Lung (tissue), 12 donors: Measurements from ENCODE around the gene LGI4. TPM values are rescaled to one million over a fixed set of nuclear protein-coding genes. Genes with fewer than 3 reads are reported as not detected.

Experiments
- ATAC-seq: fragments of 200-7000 bp; cut with Tn5 transposase; one replicate; pipeline ENCODE4 v1.9.1; 2020; ENCODE audit warnings: moderate number of reproducible peaks; ENCODE audit not compliant: insufficient read depth, low FRiP score
- DNase-seq, 3 donors: peaks; one replicate each; pipeline ENCODE4 v3.0.0-alpha.2; 2013 to 2017
- H3K27ac ChIP-seq, 2 donors: one replicate each; pipeline ENCODE4 v1.5.1; 2013; ENCODE audit warnings: mild to moderate bottlenecking in 2 of 2, moderate library complexity in 2 of 2, control low read depth in 1 of 2, inconsistent platforms in 1 of 2, low read depth in 1 of 2, low read length in 1 of 2
- H3K27me3 ChIP-seq, 3 donors: one replicate each; pipeline ENCODE4 v1.5.1; 2013; ENCODE audit warnings: low read length in 2 of 3; ENCODE audit not compliant: control insufficient read depth in 3 of 3, insufficient read depth in 3 of 3
- H3K36me3 ChIP-seq, 4 donors: one replicate each; pipeline ENCODE4 v1.5.1; 2013; ENCODE audit warnings: low read length in 4 of 4, mild to moderate bottlenecking in 1 of 4, moderate library complexity in 1 of 4; ENCODE audit not compliant: control insufficient read depth in 4 of 4, insufficient read depth in 4 of 4
- H3K4me1 ChIP-seq, 5 donors: one replicate each; pipeline ENCODE4 v1.5.1; 2013; ENCODE audit warnings: low read length in 5 of 5, mild to moderate bottlenecking in 2 of 5, moderate library complexity in 1 of 5; ENCODE audit not compliant: control insufficient read depth in 5 of 5, insufficient read depth in 5 of 5
- H3K4me3 ChIP-seq: one replicate; pipeline ENCODE4 v1.5.1; 2013; ENCODE audit warnings: mild to moderate bottlenecking, control low read depth, moderate library complexity
- H3K9ac ChIP-seq, 2 donors: one replicate each; pipeline ENCODE4 v1.5.1; 2013; ENCODE audit warnings: low read length in 2 of 2, control low read depth in 1 of 2; ENCODE audit not compliant: insufficient read depth in 1 of 2
- H3K9me3 ChIP-seq, 4 donors: one replicate each; pipeline ENCODE4 v1.5.1; 2013; ENCODE audit warnings: low read length in 3 of 4, mild to moderate bottlenecking in 1 of 4, moderate library complexity in 1 of 4; ENCODE audit not compliant: control insufficient read depth in 4 of 4, insufficient read depth in 3 of 4
- WGBS, 2 donors: extraction: QIAGEN DNeasy Blood & Tissue Kit; methylation state at CpG; one replicate each; pipeline ENCODE4 v1.1.7; 2013; 5-methylcytosine and 5-hydroxymethylcytosine counted together
- polyA plus RNA-seq, 2 donors: library from polyadenylated mRNA; stranded (reverse); fragments of 200-250 nt; gene quantifications; one replicate each; pipeline ENCODE4 v1.2.1, GENCODE V29; 2013
- total RNA-seq, 2 donors: library from RNA; depleted of rRNA in 1 of 2; stranded (reverse); fragments of >200 nt in 1 of 2; gene quantifications; one replicate each; pipeline ENCODE4 v1.2.1, GENCODE V29; 2014 to 2021
- TF ChIP-seq, protein P1 (sequence below): IDR thresholded peaks from 2 replicates; pipeline ENCODE4 v1.5.1; 2012; ENCODE audit warnings: mild to moderate bottlenecking; ENCODE audit errors: control extremely low read depth, extremely low read depth
- donor health status: control.
- donor health status: control.
- donor health status: Bipolar disorder and iron deficiency.
- donor health status: healthy.
- donor health status: DM: yes; HTN: yes; CAD: no.

LGI4 gene
- total and polyA plus RNA-seq, 4 donors: 1.6 to 11.2 (median 4.1) TPM

DNA sequence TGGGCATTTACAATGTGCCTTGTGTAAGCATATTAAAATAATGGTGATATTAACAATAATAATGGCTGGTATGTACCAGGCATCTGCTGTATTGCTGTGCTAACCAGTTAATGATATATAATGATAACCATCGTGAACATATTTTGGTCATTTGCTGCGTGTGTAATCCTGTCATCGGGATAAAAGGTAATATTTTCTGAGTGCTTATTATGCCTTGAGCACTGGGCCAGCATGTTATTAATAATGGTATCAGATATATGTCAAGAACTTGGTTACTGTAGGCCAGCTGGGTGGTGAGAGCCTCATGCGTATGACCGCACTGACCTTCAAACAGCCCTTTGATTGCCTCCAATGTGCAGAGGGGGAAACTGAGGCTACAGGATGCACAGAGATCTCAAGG lies 41.4 kb downstream of the LGI4 start:
- DNase-seq: no peak
- peaks cover 0 to 4% (median 0%) of the 10 kb centered on the region in 5 donors for H3K4me1 ChIP-seq
- peaks cover 0 to 3% (median 0%) of the 10 kb centered on the region in 3 donors for H3K27me3 ChIP-seq
- WGBS, 2 donors: 95 to 97% methylated on average over 5 of the region's 5 CpGs
- no peaks in the 10 kb centered on the region for H3K9me3 ChIP-seq
- TF ChIP-seq, protein P1, sequence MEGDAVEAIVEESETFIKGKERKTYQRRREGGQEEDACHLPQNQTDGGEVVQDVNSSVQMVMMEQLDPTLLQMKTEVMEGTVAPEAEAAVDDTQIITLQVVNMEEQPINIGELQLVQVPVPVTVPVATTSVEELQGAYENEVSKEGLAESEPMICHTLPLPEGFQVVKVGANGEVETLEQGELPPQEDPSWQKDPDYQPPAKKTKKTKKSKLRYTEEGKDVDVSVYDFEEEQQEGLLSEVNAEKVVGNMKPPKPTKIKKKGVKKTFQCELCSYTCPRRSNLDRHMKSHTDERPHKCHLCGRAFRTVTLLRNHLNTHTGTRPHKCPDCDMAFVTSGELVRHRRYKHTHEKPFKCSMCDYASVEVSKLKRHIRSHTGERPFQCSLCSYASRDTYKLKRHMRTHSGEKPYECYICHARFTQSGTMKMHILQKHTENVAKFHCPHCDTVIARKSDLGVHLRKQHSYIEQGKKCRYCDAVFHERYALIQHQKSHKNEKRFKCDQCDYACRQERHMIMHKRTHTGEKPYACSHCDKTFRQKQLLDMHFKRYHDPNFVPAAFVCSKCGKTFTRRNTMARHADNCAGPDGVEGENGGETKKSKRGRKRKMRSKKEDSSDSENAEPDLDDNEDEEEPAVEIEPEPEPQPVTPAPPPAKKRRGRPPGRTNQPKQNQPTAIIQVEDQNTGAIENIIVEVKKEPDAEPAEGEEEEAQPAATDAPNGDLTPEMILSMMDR: no peak
- no peak overlapping the region for H3K9ac ChIP-seq
- no peak overlapping the region for H3K4me3 ChIP-seq
- ATAC-seq: no peak
- no peak overlapping the region for H3K27ac ChIP-seq
- H3K36me3 ChIP-seq: no peaks in the 10 kb centered on the region

DNA sequence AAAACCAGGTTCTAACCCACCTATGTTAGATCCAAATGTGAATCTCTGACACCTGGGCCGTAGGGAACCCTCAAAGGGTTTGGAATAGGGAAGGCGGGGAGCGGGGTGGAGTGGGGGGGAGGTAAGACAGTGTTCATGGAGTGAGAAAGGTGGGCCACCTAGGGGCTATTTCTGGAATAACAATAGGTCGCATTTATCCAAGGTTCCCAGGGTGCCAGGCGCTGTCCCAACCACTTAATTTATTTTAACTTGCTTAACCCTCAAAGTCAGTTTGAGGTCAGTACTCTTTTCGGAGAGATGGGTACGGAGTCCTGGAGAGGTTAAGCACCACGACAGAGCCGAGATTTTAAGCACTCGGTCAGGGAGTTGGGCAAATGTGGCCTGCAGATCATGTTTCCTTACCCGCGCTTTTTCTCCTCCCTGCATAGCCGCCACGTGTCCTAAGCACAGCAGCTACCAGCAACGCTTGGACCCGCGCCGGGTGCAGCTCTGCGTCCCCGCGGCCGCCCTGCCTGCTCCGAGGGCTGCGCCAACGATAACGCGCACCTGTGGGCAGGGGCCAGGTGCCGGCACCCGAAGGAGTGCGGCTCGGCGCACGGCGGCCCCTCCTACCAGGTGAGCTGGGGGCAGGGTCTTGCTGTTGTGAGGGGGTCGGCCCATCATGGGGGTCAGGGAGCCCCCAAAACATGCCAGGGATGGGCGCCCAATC lies 44.2 kb downstream of the LGI4 start:
- Histone ChIP-seq H3K4me3 (no peak overlapping the region), H3K27me3 (peaks cover 0 to 3% (median 0%) of the 10 kb centered on the region in 3 donors), H3K27ac (no peak overlapping the region), H3K36me3 (no peaks in the 10 kb centered on the region), H3K9ac (no peak overlapping the region), H3K9me3 (no peaks in the 10 kb centered on the region), H3K4me1 (peaks cover 0 to 4% (median 0%) of the 10 kb centered on the region in 5 donors)
- DNase-seq (peak; percentile 57 to 74 (median 63)), ATAC-seq (peak; percentile 77)
- TF ChIP-seq, protein P1: peak; percentile 37
- 11 to 14% methylated on average over 36 of the region's 36 CpGs for WGBS, 2 donors

DNA sequence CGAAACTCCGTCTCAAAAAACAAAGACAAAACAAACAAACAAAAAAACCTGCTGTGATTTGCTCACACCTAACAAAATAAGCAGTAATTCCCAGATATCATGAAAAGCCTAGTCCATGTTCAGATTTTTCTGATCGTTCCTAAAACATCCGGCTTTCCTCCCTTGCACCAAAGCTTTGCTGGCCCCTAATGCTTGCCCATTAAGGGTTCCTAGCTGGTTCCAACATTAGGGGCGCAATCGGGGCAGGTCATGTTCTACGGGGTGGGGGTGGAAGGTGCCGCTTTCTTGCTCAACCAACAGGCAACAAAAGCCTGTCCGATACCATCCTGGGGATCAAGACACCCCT lies 44.7 kb downstream of the LGI4 start:
- no peak overlapping the region for H3K9ac ChIP-seq
- H3K9me3 ChIP-seq: no peaks in the 10 kb centered on the region
- H3K36me3 ChIP-seq: no peaks in the 10 kb centered on the region
- ATAC-seq (no peak), DNase-seq (no peak)
- WGBS, 2 donors: 33 to 36% methylated on average over 9 of the region's 9 CpGs
- H3K27me3 ChIP-seq: peaks cover 0 to 3% (median 0%) of the 10 kb centered on the region in 3 donors
- no peak overlapping the region for H3K27ac ChIP-seq
- peaks cover 0 to 4% (median 0%) of the 10 kb centered on the region in 5 donors for H3K4me1 ChIP-seq
- H3K4me3 ChIP-seq: no peak overlapping the region
- TF ChIP-seq, protein P1: no peak

DNA sequence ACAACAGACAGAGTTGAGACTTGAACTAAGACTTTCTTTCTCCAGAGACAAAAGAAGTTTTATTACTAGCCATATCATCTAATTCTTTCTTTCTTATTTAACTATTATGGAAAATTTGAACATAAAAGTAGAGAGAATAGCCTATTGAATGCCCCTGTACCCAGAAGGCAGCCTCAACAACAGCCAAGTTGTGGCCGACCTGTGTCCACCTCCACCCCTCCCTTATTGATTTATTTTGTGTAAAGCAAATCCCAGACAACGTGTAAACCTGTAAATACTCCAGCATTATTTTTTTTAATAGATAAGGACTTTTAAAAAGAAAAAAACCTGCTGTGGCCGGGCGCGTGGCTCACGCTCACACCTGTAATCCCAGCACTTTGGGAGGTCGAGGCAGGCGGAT lies 45.3 kb downstream of the LGI4 start:
- TF ChIP-seq, protein P1: no peak
- DNase-seq (no peak), ATAC-seq (no peak)
- H3K9me3 ChIP-seq: no peaks in the 10 kb centered on the region
- no peak overlapping the region for H3K9ac ChIP-seq
- H3K4me1 ChIP-seq: peaks cover 0 to 4% (median 0%) of the 10 kb centered on the region in 5 donors
- 87 to 89% methylated on average over 8 of the region's 8 CpGs for WGBS, 2 donors
- peaks cover 0 to 3% (median 0%) of the 10 kb centered on the region in 3 donors for H3K27me3 ChIP-seq
- H3K27ac ChIP-seq: no peak overlapping the region
- no peaks in the 10 kb centered on the region for H3K36me3 ChIP-seq
- H3K4me3 ChIP-seq: no peak overlapping the region
